HEK293 (cell line): ENCODE measurements around the gene PTBP1.

ENCODE experiments used
- CTCF ChIA-PET: fragments of 350-600 bp; formaldehyde crosslinking; extraction: SDS; loops from one replicate; lab custom pipeline; 2021; ENCODE audit warnings: antibody characterized with exemption; lab: Yijun Ruan, JAX
- POLR2A ChIA-PET: fragments of 300-600 bp; formaldehyde crosslinking; extraction: SDS; loops from one replicate; lab custom pipeline; 2020; ENCODE audit warnings: antibody characterized with exemption, inconsistent platforms; lab: Yijun Ruan, JAX
- H3K27ac ChIP-seq: fragments of 200-500 bp; sonication (Bioruptor generic); 2 replicates; pipeline ENCODE4 v1.5.1; 2014; ENCODE audit warnings: low read depth, low read length, control low read depth, inconsistent platforms; ENCODE audit errors: extremely low read depth
- H3K36me3 ChIP-seq, 2 experiments: fragments of 200-500 bp in 1 of 2; sonication (Bioruptor generic) in 1 of 2; 1 replicate in 1 of 2; 2 replicates in 1 of 2; pipeline ENCODE4 v1.5.1; 2014 to 2017; ENCODE audit warnings: inconsistent platforms in 2 of 2, low read length in 2 of 2; ENCODE audit not compliant: control insufficient read depth in 2 of 2, insufficient read depth in 1 of 2
- H3K4me1 ChIP-seq: fragments of 200-500 bp; sonication (Bioruptor generic); 2 replicates; pipeline ENCODE4 v1.5.1; 2014; ENCODE audit warnings: mild to moderate bottlenecking, low read length, inconsistent platforms; ENCODE audit not compliant: control insufficient read depth, insufficient read depth
- H3K4me3 ChIP-seq: 2 replicates; pipeline ENCODE4 v1.5.1; 2011; ENCODE audit warnings: low read depth, mild to moderate bottlenecking, control low read depth, low read length, moderate library complexity
- H3K9me3 ChIP-seq: fragments of 200-500 bp; sonication (Bioruptor generic); 2 replicates; pipeline ENCODE4 v1.5.1; 2014; ENCODE audit warnings: low read depth, low read length, inconsistent platforms; ENCODE audit not compliant: control insufficient read depth, insufficient read depth
- ELK4 ChIP-seq: IDR thresholded peaks from 2 replicates; pipeline ENCODE4 v1.6.1; 2011; ENCODE audit warnings: mild to moderate bottlenecking, low read depth, low read length, borderline replicate concordance
- GLIS1 ChIP-seq: fragments of 450-650 bp; formaldehyde crosslinking; IDR thresholded peaks from 2 replicates; pipeline ENCODE4 v1.5.1; 2016; ENCODE audit warnings: missing biosample characterization, missing genetic modification characterization
- HIC1 ChIP-seq: fragments of 450-650 bp; formaldehyde crosslinking; IDR thresholded peaks from 2 replicates; pipeline ENCODE4 v1.5.1; 2016; ENCODE audit warnings: missing biosample characterization, missing genetic modification characterization
- PATZ1 ChIP-seq: fragments of 450-650 bp; formaldehyde crosslinking; IDR thresholded peaks from 2 replicates; pipeline ENCODE4 v1.5.1; 2016; ENCODE audit warnings: missing biosample characterization, missing genetic modification characterization
- PRDM10 ChIP-seq: fragments of 450-650 bp; formaldehyde crosslinking; IDR thresholded peaks from 2 replicates; pipeline ENCODE4 v1.5.1; 2016; ENCODE audit warnings: missing biosample characterization, missing genetic modification characterization
- RBAK ChIP-seq: fragments of 450-650 bp; formaldehyde crosslinking; IDR thresholded peaks from 2 replicates; pipeline ENCODE4 v1.5.1; 2016; ENCODE audit warnings: missing biosample characterization, missing genetic modification characterization
- ZBTB6 ChIP-seq: fragments of 450-650 bp; formaldehyde crosslinking; IDR thresholded peaks from 2 replicates; pipeline ENCODE4 v1.5.1; 2017; ENCODE audit warnings: missing biosample characterization, missing genetic modification characterization
- ZIC2 ChIP-seq: fragments of 450-650 bp; formaldehyde crosslinking; IDR thresholded peaks from 2 replicates; pipeline ENCODE4 v1.5.1; 2016; ENCODE audit warnings: missing biosample characterization, missing genetic modification characterization
- ZNF16 ChIP-seq: fragments of 450-650 bp; formaldehyde crosslinking; IDR thresholded peaks from 2 replicates; pipeline ENCODE4 v1.5.1; 2016; ENCODE audit warnings: low read depth, missing biosample characterization, missing genetic modification characterization
- ZNF221 ChIP-seq: fragments of 450-650 bp; formaldehyde crosslinking; IDR thresholded peaks from 2 replicates; pipeline ENCODE4 v1.5.1; 2017; ENCODE audit warnings: missing biosample characterization, missing genetic modification characterization, borderline replicate concordance
- ZNF404 ChIP-seq: fragments of 450-650 bp; formaldehyde crosslinking; IDR thresholded peaks from 2 replicates; pipeline ENCODE4 v1.5.1; 2017; ENCODE audit warnings: missing biosample characterization, missing genetic modification characterization
- ZNF529 ChIP-seq: fragments of 450-650 bp; formaldehyde crosslinking; IDR thresholded peaks from 2 replicates; pipeline ENCODE4 v1.5.1; 2017; ENCODE audit warnings: missing genetic modification characterization, missing biosample characterization; ENCODE audit not compliant: insufficient replicate concordance
- ZNF530 ChIP-seq: fragments of 450-650 bp; formaldehyde crosslinking; IDR thresholded peaks from 2 replicates; pipeline ENCODE4 v1.5.1; 2016; ENCODE audit warnings: low read depth, missing biosample characterization, missing genetic modification characterization
- ZNF544 ChIP-seq: fragments of 450-650 bp; formaldehyde crosslinking; IDR thresholded peaks from 2 replicates; pipeline ENCODE4 v1.5.0; 2017; ENCODE audit warnings: missing biosample characterization, missing genetic modification characterization
- ZNF830 ChIP-seq: fragments of 450-650 bp; IDR thresholded peaks from 2 replicates; pipeline ENCODE4 v1.5.0; 2018; ENCODE audit warnings: missing biosample characterization, missing genetic modification characterization, low read depth, mild to moderate bottlenecking, moderate library complexity

Gene PTBP1

GRCh38 chr19:802498-803098 lies 5.3 kb downstream of the PTBP1 start:
- TF ChIP-seq PATZ1 (tag by site-specific recombination) (0 out of 2 replicates have a peak, but pooled peaks have one; percentile 12), ZBTB6 (tag by site-specific recombination) (0 out of 2 replicates have a peak, but pooled peaks have one; percentile 43), GLIS1 (tag by site-specific recombination) (no peak), ZNF544 (tag by site-specific recombination) (no peak), ZNF16 (tag by site-specific recombination) (no peak), ZNF529 (no peak), ZNF221 (no peak), ZNF530 (tag by site-specific recombination) (no peak)
- TF ChIP-seq, all 188 proteins: peak for 2
- Histone ChIP-seq H3K27ac (peak overlapping the region; percentile 97), H3K36me3 (peaks cover 4 to 95% of the 10 kb centered on the region in 2 experiments; a peak in 2 of 3 replicates), H3K4me1 (peaks cover 25% of the 10 kb centered on the region), H3K4me3 (no peak overlapping the region), H3K9me3 (no peaks in the 10 kb centered on the region)
- ChIA-PET POLR2A (interaction anchor here (0.7 kb wide), 1 partner anchor 11 kb away, joined by 3 read pairs; no protein-coding TSS in a partner anchor), CTCF (interaction anchor here (1.0 to 1.1 kb wide), 2 partner anchors 32 to 33 kb away, joined by 3 read pairs; no protein-coding TSS in a partner anchor)

GRCh38 chr19:803099-803561 lies 5.9 kb downstream of the PTBP1 start:
- ChIA-PET POLR2A (interaction anchor here (0.7 kb wide), 1 partner anchor 24 kb away, joined by 3 read pairs; no protein-coding TSS in a partner anchor), CTCF (interaction anchor here (0.6 to 1.1 kb wide), 3 partner anchors 25 to 34 kb away, joined by 3 read pairs; no protein-coding TSS in a partner anchor)
- Histone ChIP-seq H3K9me3 (no peaks in the 10 kb centered on the region), H3K4me1 (peaks cover 25% of the 10 kb centered on the region), H3K36me3 (peaks cover 9 to 100% of the 10 kb centered on the region in 2 experiments; a peak in 2 of 3 replicates), H3K27ac (peak overlapping the region; percentile 97), H3K4me3 (no peak overlapping the region)
- no peak for TF ChIP-seq RBAK (tag by site-specific recombination)
- 0 out of 2 replicates have a peak, but pooled peaks have one; percentile 30 for TF ChIP-seq ZIC2

GRCh38 chr19:803686-804418 lies 6.6 kb downstream of the PTBP1 start:
- Histone ChIP-seq H3K4me3 (no peak overlapping the region), H3K36me3 (peaks cover 11 to 99% of the 10 kb centered on the region in 2 experiments; a peak in 2 of 3 replicates), H3K4me1 (peaks cover 25% of the 10 kb centered on the region), H3K27ac (peak overlapping the region; percentile 97), H3K9me3 (no peaks in the 10 kb centered on the region)
- CTCF ChIA-PET, result interaction anchor here (0.6 to 1.1 kb wide), 2 partner anchors 26 to 33 kb away, joined by 3 read pairs; no protein-coding TSS in a partner anchor
- POLR2A ChIA-PET, result interaction anchor here (0.7 kb wide), 1 partner anchor 25 kb away, joined by 3 read pairs; no protein-coding TSS in a partner anchor
- TF ChIP-seq HIC1 (tag by site-specific recombination) (no peak), ZNF404 (tag by site-specific recombination) (no peak), ELK4 (no peak), PRDM10 (no peak), ZNF830 (tag by site-specific recombination) (no peak)
